SK-N-MC (cell line): ENCODE data around the gene ZNF490.

Source experiments
- DNase-seq: peaks from one replicate; pipeline ENCODE4 v3.0.0-alpha.2; 2011; ENCODE audit warnings: low read depth, low spot score
- H3K27ac ChIP-seq: fragments of 200-600 bp; sonication (generic); 2 replicates; pipeline ENCODE4 v1.5.1; 2016; ENCODE audit warnings: mixed run types
- H3K36me3 ChIP-seq: fragments of 200-600 bp; sonication (generic); 2 replicates; pipeline ENCODE4 v1.6.1; 2017; ENCODE audit warnings: antibody characterized with exemption, low read length, mixed read lengths; ENCODE audit not compliant: insufficient read depth
- H3K4me3 ChIP-seq: fragments of 200-600 bp; sonication (generic); 2 replicates; pipeline ENCODE4 v1.5.1; 2016
- H3K9ac ChIP-seq: fragments of 200-600 bp; sonication (generic); 2 replicates; pipeline ENCODE4 v1.8.0; 2017; ENCODE audit warnings: mixed run types, mixed read lengths; ENCODE audit not compliant: insufficient read length
- H3K9me3 ChIP-seq: fragments of 200-600 bp; sonication (generic); 2 replicates; pipeline ENCODE4 v1.6.1; 2017; ENCODE audit warnings: low read depth, mild to moderate bottlenecking, antibody characterized with exemption, low read length, moderate library complexity, mixed read lengths
- EZH2 ChIP-seq: fragments of 200-600 bp; sonication (generic); IDR thresholded peaks from one replicate; pipeline ENCODE4 v1.6.1; 2017; ENCODE audit warnings: antibody characterized with exemption
- FOXP2 ChIP-seq: optimal IDR thresholded peaks from 2 replicates; pipeline ENCODE3; 2011; ENCODE audit warnings: mild to moderate bottlenecking, moderate library complexity; ENCODE audit not compliant: insufficient read depth; ENCODE audit errors: extremely low read length, control extremely low read depth
- POLR2AphosphoS5 ChIP-seq: IDR thresholded peaks from 2 replicates; pipeline ENCODE4 v1.6.1; 2012; ENCODE audit warnings: mild to moderate bottlenecking, low read depth, low read length, borderline replicate concordance

The ZNF490 gene

GRCh38 chr19:12610540-12611360 lies at the start of gene ZNF490, which contains the start of gene ZNF791:
TSS of gene ZNF490 (minus strand) at chr19:12610813. CDS start at chr19:12610680, 133 bp downstream.
TSS of gene ZNF791 (plus strand) at chr19:12610920. CDS start at chr19:12611080, 160 bp downstream.
- Histone ChIP-seq H3K36me3 (peaks cover 29% of the 10 kb centered on the region), H3K9ac (peak within 1 kb of the TSS; percentile 95), H3K4me3 (peak within 1 kb of the TSS; percentile 99), H3K27ac (peak within 1 kb of the TSS; percentile 87), H3K9me3 (no peaks in the 10 kb centered on the region; the same call in 1 of the 2 replicates)
- peak; percentile 85 for DNase-seq
- TF ChIP-seq EZH2 (no peak), POLR2AphosphoS5 (peak; percentile 87)

- DNase-seq: no peak
- H3K36me3 ChIP-seq: peaks cover 9% of the 10 kb centered on the region; the same call in 1 of the 2 replicates
- TF ChIP-seq EZH2 (no peak), FOXP2 (no peak), POLR2AphosphoS5 (no peak)
- H3K27ac ChIP-seq: no peak overlapping the region
- H3K9ac ChIP-seq: no peak overlapping the region
- H3K4me3 ChIP-seq: no peak overlapping the region
- no peaks in the 10 kb centered on the region for H3K9me3 ChIP-seq
Measured at GRCh38 chr19:12657966-12658365, 47.4 kb upstream of the ZNF490 start.

- TF ChIP-seq POLR2AphosphoS5 (no peak), FOXP2 (no peak), EZH2 (no peak)
- H3K27ac ChIP-seq: no peak overlapping the region
- peaks cover 9% of the 10 kb centered on the region; the same call in 1 of the 2 replicates for H3K36me3 ChIP-seq
- DNase-seq: no peak
- no peaks in the 10 kb centered on the region for H3K9me3 ChIP-seq
- H3K9ac ChIP-seq: no peak overlapping the region
- H3K4me3 ChIP-seq: no peak overlapping the region
Measured at GRCh38 chr19:12656899-12657571, 46.4 kb upstream of the ZNF490 start.

GRCh38 chr19:12655546-12655945 lies 44.9 kb upstream of the ZNF490 start:
- H3K4me3 ChIP-seq: no peak overlapping the region
- no peaks in the 10 kb centered on the region for H3K9me3 ChIP-seq
- no peak overlapping the region for H3K9ac ChIP-seq
- H3K27ac ChIP-seq: no peak overlapping the region
- DNase-seq: no peak
- H3K36me3 ChIP-seq: peaks cover 3% of the 10 kb centered on the region; the same call in 1 of the 2 replicates
- TF ChIP-seq EZH2 (no peak), POLR2AphosphoS5 (no peak), FOXP2 (no peak)

- no peaks in the 10 kb centered on the region; the same call in 1 of the 2 replicates for H3K36me3 ChIP-seq
- no peak for TF ChIP-seq EZH2
- no peak for TF ChIP-seq POLR2AphosphoS5
- TF ChIP-seq FOXP2: no peak
- DNase-seq: no peak
- no peaks in the 10 kb centered on the region for H3K9me3 ChIP-seq
- H3K27ac ChIP-seq: no peak overlapping the region
- H3K4me3 ChIP-seq: no peak overlapping the region
- H3K9ac ChIP-seq: no peak overlapping the region
Measured at GRCh38 chr19:12652219-12652618, 41.6 kb upstream of the ZNF490 start.

DNA sequence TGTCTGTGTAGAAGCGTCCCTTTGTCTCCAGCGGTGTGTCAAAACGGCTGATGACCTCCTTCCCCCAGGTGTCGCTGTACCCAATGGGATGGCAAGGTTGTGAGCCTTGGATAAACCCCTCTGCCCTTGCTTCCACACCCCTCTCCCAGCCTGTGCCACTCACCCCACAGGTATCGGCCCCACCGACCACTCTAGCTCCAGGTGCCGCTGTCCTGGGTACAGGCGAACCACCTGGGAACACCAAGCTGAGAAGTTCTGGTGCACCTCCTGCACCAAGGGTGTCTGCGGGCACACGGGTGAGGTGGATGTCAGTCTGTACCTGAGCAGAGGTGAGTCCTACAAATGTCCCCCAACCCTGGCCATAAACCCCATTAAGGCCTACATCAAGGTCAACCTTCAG lies 39.3 kb upstream of the ZNF490 start:
- Histone ChIP-seq H3K9me3 (no peaks in the 10 kb centered on the region), H3K36me3 (no peaks in the 10 kb centered on the region), H3K4me3 (no peak overlapping the region), H3K9ac (no peak overlapping the region), H3K27ac (no peak overlapping the region)
- no peak for DNase-seq
- TF ChIP-seq POLR2AphosphoS5 (no peak), EZH2 (no peak), FOXP2 (no peak)

DNA sequence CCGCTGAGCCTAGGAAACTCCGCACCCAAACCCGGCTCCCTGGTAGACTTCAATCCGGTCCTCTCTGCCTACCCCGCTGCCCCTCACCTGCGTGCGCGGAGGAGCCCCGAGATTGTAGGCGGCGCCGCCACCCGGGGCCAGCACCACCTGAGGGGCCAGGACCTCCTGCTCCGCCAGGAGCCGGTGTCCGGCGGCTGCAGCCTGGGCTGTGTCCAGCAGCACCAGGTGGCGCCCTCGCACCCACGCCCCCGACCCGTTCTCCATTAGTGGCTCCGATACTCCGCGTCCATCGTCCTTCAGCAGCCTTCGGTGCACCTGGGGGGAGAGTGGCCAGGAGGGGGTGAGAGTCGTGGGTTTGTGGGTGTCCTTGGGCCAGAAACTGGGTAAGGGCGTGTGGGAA lies 37.5 kb upstream of the ZNF490 start:
- Histone ChIP-seq H3K9me3 (no peaks in the 10 kb centered on the region), H3K27ac (no peak overlapping the region), H3K4me3 (no peak overlapping the region), H3K9ac (no peak overlapping the region), H3K36me3 (no peaks in the 10 kb centered on the region)
- TF ChIP-seq EZH2 (no peak), FOXP2 (no peak), POLR2AphosphoS5 (no peak)
- no peak for DNase-seq

DNA sequence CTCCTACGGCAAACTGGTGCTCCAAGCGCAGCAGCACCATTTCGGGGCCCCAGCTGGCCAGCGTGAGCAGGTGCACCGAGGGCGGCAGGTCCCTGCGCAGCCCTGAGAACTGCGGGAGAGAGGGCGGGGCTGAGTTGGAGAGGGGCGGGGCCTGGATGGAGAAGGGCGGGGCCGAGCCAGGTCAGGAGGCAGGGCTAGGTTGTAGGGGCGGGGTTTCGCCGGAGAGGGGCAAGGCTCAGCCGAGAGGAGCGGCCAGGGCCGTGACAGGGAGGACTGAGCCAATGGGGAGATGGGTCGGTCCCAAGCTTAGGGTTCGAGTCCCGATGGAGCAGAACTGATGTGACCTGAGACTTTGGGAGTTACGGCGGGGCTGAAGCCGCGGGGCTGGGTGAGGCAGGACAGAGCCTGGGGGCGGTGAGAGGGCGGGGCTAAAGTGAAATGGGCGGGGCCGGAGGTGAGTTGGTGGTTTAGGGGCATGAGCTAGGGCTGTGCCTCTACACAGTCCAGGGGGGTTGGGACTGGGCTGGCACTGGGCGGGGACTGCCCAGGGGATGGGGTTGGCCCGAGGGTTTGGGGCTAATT lies 37.0 kb upstream of the ZNF490 start:
- TF ChIP-seq EZH2 (no peak), POLR2AphosphoS5 (no peak), FOXP2 (no peak)
- Histone ChIP-seq H3K9ac (no peak overlapping the region), H3K36me3 (no peaks in the 10 kb centered on the region), H3K27ac (no peak overlapping the region), H3K9me3 (no peaks in the 10 kb centered on the region), H3K4me3 (peak overlapping the region; percentile 52)
- DNase-seq: no peak

DNA sequence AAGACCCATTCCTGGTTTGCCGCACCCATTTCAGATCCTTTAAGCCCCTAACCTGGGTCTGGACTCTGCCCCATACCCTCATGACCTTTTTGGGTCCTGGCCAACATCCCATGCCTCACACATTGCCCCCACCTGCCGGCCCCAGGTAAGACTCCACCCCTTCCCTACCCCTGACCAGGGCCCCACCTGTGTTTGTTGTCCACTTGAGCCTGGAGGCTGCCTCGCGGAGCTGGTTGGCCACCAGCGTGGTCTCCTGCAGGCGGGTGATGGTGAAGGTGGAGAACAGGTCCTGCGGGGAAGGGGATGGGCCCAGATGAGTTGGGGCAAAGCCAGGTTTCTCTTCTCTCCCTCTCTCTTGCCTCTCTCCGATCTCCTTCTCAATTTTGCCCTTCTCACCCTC lies 36.4 kb upstream of the ZNF490 start:
- no peak for DNase-seq
- no peak for TF ChIP-seq FOXP2
- TF ChIP-seq EZH2: no peak
- no peak for TF ChIP-seq POLR2AphosphoS5
- no peaks in the 10 kb centered on the region for H3K9me3 ChIP-seq
- H3K4me3 ChIP-seq: no peak overlapping the region
- no peak overlapping the region for H3K27ac ChIP-seq
- H3K9ac ChIP-seq: no peak overlapping the region
- no peaks in the 10 kb centered on the region for H3K36me3 ChIP-seq
